Suppressor macrophage (primary cell): Measurements from ENCODE around the gene ANO9.
A peak's percentile ranks its signal among the peaks of the same experiment; 100 is the strongest.
"Not testable (repeated sequence)": the region's sequence is repeated elsewhere in the genome, so short reads cannot be mapped to it uniquely, and the experiment has no call there.

Experiments used
- DNase-seq, 4 experiments: peaks; one replicate each; pipeline ENCODE4 v3.0.0-alpha.2; 2020 to 2022

Gene ANO9

DNA sequence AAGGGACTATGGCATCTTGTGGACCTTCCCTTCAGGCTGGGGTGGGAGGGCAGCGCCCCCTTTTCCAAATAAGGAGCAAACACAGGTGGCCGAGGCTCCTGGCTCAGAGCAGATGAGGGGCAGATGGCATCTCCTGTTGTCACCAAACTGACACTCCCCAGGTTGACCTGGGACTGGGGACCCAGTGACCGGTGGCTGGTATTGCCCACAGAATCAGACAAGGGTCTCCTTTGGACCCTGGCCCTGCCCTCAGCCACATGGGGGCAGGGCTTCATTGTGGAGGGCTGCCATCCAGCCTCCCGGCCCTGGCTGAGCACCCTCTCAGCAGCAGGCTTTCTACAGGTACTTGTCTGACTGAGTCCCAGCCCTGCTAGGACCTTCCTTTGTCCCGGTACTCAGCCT, 26.2 kb downstream of the ANO9 start:
- no peak for DNase-seq

DNA sequence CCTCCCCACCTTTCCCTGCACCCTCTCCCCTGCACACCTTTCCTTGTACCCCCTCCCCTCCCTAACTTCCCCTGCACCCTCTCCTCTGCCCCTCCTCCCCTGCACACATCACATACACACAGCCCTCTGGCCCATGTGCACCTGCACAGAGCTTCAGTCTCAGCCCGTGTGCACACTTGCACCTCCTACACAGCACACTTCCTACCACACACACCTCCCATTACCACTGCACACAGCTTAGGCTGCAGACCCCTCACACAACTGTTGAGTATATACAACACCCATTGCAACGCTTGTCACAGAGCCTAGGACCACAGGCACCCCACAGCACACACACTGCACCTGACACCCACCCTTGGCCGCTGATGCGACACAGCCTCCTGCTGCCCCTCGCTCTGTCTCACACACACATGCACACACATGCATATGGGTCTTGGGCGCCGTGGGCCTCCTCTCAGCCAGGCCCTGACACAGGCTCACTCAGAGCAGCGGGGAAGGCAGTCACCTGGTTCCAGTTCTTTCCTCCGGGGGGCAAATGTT, 27.4 kb downstream of the ANO9 start:
- DNase-seq: no peak

DNA sequence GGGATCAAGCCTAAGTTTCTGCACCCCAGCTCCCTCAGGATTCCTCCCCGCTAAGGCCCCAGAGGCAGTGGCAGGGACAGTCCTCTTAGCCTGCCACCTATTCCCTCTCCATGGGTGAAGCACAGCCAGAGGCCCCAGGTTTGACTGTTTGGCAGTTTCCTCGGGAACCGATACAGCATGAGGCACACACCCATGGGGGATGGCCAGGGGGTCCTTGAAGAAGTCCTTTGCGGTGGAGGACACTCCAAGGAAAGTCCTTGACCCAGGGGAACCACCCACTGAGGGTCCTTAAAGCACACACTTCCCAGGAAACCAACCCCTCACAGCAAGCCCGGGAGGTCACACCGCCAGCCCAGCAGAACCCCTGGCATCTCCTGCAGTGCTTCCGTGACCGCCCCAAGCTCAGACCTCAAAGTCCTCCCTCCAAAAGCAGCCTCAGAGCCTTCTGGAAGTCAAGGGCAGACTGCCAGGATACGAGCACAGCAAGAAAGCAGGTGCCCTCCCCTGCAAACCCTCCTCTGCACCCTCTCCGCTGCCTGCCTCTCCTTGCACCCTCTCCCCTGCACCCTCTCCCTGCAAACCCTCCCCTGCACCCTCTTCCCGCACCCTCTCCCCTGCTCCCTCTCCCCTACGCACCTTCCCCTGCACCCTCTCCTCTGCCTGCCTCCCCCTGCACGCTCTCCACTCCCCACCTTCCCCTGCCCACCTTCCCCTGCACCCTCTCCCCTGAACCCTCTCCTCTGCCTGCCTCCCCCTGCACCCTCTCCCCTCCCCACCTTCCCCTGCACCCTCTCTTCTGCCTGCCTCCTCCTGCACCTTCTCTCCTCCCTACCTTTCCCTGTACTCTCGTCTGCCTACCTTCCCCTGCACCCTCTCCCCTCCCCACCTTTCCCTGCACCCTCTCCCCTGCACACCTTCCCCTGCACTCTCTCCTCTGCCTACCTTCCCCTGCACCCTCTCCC, 28.4 kb downstream of the ANO9 start:
- DNase-seq: no peak

DNA sequence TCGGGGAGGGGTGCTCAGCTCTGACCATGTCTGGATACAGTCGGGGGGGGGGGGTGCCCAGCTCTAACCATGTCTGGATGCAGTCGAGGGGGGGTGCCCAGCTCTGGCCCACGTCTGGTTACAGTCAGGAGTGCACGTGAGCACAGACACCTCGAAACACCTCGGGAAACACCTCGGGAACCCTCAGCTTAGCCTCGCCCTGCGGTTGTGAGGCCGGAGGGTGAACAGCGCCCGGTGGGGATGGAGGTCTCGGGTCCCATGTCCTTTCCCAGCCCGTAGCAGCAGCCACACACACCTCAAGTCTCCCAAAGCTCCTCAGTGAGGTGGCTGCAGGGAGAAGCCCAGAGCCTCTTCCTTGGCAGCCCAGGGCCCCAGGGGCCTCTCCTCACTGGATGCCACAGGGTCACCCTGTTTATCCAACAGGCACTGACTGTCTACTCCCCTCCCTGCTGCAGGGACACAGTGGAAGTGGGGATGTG, 29.1 kb downstream of the ANO9 start:
- DNase-seq: no peak

DNA sequence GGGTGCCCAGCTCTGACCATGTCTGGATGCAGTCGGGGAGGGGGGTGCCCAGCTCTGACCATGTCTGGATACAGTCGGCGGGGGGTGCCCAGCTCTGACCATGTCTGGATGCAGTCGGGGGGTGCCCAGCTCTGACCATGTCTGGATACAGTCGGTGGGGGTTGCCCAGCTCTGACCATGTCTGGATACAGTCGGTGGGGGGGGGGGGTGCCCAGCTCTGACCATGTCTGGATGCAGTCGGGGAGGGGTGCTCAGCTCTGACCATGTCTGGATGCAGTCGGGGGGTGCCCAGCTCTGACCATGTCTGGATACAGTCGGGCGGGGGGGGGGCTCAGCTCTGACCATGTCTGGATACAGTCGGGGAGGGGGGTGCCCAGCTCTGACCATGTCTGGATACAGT, 30.3 kb downstream of the ANO9 start:
- DNase-seq: not testable (repeated sequence)

DNA sequence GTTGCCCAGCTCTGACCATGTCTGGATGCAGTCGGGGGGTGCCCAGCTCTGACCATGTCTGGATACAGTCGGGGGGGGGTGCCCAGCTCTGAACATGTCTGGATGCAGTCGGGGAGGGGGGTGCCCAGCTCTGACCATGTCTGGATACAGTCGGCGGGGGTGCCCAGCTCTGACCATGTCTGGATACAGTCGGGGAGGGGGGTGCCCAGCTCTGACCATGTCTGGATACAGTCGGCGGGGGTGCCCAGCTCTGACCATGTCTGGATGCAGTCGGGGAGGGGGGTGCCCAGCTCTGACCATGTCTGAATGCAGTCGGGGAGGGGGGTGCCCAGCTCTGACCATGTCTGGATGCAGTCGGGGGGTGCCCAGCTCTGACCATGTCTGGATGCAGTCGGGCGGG, 31.1 kb downstream of the ANO9 start:
- DNase-seq: not testable (repeated sequence)

DNA sequence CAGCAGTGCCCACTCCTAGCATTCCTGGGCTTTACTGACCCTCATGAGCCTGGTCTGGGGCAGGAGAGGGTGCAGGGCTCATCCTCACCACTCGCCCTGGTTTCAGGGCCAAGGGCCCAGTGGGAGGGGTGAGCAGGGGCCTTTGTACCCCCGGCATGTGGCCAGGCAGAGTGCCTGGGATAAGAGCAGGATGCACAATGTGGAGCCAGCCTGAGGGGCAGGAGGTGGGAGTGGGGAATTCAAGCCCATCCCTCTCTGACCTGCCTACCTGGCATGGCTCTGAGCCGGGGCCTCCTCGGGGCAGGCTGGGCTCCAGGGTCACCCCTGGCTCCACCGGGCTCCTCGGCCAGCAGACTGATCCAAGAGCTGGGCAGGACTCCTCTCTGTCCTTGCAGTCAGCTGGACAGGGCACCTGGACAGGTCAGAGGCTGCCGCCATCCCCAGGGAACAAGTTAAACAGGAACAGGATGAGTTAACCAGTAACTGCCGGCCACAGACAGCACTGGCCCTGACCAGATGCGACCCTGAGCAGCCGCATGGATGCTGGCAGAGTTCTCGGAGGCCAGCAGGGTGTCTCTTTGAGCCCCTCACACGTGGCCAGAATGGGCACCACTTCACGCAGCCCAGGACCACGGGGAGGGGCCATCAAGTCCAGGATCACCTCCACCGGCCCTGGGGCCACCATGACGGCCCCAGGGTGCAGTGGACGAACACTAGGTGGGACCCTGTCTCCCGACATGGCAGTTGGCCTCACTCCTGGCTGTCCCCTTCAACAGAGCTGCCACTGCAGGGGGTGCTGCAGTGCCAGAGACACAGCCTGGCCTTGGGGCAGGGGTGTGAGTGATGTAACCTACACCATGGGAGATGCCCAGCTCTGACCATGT, 32.0 kb downstream of the ANO9 start:
- DNase-seq: no peak

DNA sequence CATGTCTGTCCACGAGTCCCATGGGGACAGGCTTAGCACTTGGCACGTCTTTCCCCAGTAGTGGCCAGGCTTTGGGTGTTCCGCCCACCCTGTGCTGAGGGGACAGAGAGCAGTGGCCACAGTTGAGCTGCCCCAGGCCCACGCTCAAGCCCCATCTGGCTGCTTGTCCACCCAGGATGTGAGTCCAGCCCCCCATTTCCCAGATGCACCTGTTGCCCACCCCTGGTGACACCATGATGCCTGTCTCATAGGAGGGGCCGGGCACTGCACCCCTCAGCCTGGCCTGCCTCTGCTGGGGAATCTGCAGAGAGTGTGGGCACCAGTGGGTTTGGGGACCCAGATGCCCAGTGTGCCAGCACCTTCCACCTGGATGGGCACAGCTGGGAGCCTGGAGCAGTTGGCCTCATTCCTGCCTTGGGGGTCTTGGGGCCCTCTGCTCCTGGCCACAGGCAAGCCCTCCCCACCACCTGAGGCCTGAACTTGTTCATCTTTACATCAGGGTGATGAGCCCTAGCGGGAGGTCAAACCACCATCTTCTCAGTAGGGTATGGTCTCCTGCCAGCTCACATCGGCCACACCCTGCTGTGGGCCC, 32.7 kb downstream of the ANO9 start:
- no peak for DNase-seq

DNA sequence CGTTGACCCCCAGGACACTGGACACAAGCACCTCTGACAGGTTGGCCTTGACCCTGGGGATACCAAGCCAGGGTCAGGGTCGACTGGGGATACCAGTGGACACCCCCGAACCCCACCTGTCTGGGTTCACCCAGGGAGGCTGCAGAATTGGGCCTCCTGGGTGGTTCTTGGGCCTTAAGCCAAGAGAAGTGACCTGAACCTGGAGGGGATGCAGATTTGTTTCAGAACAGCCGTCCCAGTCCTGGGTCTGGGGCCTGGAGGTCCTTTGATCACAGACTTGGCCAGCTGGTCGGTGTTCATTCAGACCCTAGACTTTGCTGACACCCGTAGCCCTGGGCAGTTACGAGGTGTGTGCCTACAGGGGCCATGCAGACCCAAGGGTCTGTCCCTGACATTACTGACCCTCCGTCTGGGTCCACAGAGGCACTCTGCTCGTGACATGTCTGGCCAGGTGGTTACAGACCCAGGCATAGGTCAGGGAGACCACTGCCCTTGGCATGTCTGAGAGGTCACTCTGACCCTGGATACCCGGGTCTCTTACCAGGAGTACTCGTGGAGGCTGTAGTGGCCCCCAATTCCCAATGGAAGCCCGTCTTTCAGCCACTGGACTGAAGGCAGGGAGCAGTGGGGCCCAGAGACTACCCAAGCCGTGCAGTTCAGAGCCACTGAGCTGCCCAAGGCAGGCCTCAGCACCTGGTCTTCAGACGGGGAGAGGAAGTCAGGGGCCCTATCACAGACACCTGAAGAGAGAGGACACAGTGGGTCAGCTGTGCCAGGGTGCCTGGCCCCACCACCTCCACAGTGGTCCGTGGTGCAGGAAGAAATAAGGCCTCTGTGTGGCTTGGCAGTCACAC, 33.4 kb downstream of the ANO9 start:
- no peak for DNase-seq

DNA sequence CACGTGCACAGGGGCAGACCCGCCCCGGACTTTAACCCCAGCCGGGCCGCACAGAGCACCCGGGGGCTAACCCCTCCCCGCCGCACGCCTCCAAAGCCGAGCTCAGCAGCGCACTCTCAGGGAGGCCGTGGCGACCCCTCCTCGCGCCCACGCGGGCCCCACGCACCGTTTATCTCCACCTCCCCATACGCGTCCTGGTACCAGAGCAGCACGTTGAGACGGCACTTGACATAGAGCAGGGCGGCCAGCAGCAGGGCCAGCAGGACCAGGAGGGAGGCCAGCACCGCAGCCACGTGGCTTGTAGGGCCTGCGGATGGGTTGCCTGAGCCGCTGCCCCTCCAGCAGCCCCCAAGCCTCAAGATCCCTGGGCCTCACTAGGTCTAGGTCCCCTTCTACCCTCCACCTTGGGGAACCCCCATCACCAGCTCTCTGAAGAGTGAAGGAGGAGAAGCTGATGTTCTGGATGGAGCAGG, 34.1 kb downstream of the ANO9 start:
- DNase-seq: no peak

DNA sequence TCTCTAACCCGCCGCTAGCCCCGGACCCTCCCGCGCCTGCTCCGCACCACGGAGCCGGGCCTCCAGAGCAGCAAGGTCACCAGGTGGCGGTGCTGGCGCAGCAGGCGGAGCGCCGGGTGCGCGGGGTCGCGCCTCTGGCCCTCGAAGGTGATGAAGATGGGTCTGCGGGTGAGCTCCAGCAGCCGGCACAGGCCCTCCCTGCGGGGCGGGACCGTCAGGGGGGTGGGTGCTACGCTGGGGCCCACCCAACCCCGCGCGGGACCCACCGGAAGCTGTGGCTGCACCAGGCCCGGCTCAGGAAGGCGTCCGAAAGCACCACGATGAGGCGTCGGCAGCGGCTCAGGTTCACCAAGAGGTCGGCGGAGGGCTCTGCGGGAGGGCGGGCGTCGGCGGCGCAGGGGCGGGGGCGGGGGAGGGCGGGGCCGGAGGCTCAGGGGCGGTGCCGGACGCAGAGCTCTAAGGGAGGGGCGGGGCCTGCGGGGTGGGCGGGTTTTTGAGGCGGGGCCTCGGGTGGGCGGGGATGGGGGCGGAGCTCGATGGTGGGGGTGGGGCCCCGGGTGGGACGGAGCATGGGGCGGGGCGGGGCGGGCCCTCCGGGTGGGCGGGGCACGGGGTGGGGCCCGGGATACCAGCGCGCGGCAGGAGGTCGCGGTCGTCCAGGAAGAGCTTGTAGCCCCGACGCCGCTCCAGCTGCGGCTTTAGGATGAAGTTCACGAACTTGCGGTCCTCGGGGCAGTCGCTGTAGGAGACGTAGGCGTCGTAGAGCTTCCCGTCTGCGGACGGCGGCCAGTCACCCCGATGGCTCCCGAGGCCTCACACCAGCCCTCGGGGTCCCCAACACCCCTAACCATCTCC, 34.8 kb downstream of the ANO9 start:
- DNase-seq: peak; percentile 66 to 92 (median 78)

DNA sequence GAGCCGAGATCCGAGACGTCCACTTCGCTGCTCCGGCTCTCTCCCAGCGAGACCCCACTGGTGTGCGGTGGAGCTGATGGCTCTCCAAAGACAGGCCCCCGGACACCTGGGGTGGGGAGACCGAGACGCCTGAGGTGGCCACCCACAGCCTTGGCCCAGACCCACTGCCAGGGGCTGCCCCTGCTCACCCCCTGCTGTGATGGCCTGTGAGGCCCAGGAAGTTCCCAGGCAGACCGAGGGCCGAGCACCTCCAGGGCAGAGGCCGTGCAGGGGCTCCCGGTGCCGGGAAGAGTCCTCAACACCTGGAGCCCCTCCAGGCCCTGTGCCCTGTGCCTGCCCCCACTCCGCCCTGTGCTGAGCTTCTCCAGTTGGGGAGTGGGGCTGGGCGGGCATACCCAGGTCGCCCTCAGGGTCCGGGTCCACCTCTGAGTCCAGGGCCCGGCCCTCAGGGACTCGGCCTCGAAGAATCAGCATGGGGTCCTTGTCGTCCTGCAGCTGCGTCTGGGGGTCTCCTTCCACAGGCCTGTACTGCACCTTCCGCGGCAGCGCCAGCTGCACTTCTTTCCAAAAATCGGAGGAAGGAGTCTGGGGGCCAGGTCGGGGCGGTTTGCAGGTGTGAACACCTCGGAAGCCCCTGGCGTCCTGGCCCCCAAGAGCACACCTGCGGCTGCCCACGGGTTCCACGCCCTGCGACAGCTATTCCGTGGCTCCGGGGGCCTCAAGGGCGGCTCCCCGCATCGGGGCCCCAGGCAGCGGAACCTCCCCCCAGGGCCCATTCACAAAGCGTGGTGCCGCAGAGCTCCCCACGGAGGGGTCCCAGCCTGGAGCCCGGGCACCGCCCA, 35.6 kb downstream of the ANO9 start:
- no peak for DNase-seq

DNA sequence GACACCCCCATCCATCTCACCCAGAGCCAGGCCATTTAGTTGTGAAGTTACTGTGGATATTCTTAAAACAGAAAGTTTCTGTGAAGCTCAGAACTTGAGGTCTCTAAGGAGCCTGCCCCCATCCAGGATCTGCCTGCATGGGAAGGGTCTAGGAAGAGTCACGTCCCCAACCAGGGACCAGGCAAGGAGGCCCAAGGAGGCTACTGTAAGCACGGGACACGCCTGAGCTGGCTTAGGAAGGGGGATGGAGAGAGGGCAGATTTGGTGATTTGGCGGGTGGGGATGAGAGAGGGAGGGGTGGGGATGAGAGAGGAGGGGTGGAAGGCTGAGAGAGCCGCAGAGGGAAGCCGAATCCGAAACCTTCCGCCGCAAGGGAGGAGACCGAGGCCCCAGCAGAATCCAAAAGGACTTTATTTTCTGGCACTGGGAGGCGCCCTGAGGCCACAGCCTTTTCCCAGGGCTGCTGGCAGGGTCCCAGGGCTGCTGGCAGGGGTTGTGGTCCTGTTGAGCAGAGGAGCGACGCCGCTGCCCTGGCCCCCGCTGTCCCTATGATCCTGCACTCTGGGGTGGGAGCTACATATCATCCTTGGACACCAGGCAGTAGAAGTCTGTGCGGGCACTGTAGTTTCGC, 36.4 kb downstream of the ANO9 start:
- no peak for DNase-seq

DNA sequence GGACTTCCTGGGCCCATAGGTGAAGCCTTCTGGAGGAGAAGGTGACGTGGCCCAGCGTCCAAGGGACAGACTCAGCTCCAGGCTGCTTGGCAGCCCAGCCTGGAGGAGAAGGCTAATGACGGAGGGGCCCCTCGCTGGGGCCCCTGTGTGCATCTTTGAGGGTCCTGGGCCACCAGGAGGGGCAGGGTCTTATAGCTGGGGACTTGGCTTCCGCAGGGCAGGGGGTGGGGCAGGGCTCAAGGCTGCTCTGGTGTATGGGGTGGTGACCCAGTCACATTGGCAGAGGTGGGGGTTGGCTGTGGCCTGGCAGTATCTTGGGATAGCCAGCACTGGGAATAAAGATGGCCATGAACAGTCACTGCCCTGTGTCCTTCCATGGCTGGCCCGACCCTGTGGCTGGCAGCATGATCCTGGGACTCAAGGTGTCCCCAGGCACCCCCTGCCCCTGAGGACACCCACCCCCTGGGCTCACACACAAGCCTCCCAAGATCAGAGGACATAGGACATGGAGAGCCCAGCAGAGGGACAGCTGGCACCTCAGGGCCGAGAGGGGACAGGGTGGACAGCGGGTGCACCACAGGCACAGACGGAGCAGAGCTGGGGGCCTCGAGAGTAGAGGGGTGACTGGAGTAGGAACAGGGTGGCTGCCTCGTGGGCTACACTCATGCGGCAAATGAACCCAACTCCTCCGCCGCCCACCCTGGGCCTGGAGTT, 37.1 kb downstream of the ANO9 start:
- no peak for DNase-seq

DNA sequence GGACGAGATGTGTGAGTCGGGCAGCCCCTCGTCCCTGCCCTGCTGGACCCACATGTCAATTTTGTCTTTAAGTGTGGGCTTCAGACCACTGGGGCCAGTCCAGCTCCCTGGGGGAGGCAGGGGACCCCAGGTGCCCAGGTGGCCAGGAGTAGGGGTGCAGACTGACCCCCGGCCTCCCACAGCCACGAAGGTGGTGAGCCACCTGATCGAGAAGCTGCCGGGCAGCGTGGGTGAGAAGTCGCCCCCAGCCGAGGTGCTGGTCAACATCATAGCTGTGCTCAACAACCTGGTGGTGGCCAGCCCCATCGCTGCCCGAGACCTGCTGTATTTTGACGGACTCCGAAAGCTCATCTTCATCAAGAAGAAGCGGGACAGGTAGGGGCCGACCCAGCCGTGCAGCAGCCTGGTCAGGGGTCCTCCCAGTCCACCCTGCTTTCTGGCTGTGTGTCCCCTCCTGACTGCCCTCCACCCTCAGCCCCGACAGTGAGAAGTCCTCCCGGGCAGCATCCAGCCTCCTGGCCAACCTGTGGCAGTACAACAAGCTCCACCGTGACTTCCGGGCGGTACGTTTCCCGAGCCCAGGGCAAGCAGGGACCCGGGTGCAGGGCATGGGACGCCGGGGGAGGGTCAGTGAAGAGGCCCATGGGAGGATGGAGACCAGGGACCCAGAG, 37.9 kb downstream of the ANO9 start:
- DNase-seq: no peak

DNA sequence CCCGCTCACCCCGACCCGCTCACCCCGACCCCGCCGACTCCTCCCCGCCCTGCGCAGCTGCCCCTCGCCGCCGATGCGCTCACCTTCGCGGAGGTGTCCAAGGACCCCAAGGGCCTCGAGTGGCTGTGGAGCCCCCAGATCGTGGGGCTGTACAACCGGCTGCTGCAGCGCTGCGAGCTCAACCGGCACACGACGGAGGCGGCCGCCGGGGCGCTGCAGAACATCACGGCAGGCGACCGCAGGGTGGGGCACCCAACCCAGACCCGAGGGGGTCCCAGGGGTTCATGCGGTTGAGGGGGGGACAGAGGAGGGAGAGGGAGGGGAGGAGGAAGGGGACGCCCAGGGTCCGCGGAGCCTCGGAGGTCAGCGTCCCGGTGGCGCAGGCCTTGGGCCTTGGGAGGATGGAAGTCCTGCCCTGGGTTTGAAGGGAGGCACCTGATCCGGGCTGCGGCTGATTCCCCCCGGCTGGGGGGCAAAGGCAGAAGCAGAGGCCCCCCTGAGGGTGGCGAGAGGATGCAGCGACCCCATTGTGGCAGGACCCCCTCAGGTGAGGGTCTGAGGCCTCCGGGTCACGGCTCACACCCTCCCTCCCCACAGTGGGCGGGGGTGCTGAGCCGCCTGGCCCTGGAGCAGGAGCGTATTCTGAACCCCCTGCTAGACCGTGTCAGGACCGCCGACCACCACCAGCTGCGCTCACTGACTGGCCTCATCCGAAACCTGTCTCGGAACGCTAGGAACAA, 38.6 kb downstream of the ANO9 start:
- DNase-seq: no peak

DNA sequence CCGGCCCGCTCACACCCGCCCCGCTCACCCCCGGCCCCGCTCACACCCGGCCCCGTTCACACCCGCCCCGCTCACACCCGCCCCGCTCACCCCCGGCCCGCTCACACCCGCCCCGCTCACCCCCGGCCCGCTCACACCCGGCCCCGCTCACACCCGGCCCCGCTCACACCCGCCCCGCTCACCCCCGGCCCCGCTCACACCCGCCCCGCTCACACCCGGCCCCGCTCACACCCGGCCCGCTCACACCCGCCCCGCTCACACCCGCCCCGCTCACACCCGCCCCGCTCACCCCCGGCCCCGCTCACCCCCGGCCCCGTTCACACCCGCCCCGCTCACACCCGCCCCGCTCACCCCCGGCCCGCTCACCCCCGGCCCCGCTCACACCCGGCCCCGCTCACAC, 40.6 kb downstream of the ANO9 start:
- DNase-seq: not testable (repeated sequence)
